GM12878 (cell line): ENCODE data around the gene GOLGA6L7. TPM values are rescaled to one million over a fixed set of nuclear protein-coding genes. Genes with fewer than 3 reads are reported as not detected.

Experiments
- ATAC-seq: fragments of 200-7000 bp; cut with Tn5 transposase; 3 replicates; pipeline ENCODE4 v1.9.1; 2020; ENCODE audit warnings: mild to moderate bottlenecking, moderate library complexity
- BruUV-seq: library from RNA; stranded (reverse); fragments of 400-500 nt; replicated peaks from 2 replicates; lab custom pipeline; 2021; lab: Mats Ljungman, UMichigan
- CTCF ChIA-PET: fragments of 300-600 bp; sonication (Branson Sonifier 250); formaldehyde crosslinking; extraction: SDS; loops from one replicate; lab custom pipeline; 2021; ENCODE audit warnings: inconsistent platforms; lab: Yijun Ruan, JAX
- POLR2A ChIA-PET: fragments of 350-600 bp; formaldehyde crosslinking; extraction: SDS; loops from one replicate; lab custom pipeline; 2021; ENCODE audit warnings: inconsistent platforms; lab: Charles Lee
- RAD21 ChIA-PET: fragments of 300-600 bp; sonication (Branson Sonifier 250); formaldehyde crosslinking; loops from one replicate; lab custom pipeline; 2023; ENCODE audit warnings: antibody characterized with exemption; ENCODE audit not compliant: unreplicated experiment; lab: Charles Lee
- SMC1A ChIA-PET: fragments of 300-600 bp; sonication (Branson Sonifier 250); formaldehyde crosslinking; loops from one replicate; lab custom pipeline; 2023; ENCODE audit not compliant: unreplicated experiment, uncharacterized antibody; lab: Charles Lee
- DNase-seq: peaks from one replicate; pipeline ENCODE4 v3.0.0-alpha.2; 2011; ENCODE audit warnings: low read depth, low spot score
- FAIRE-seq: peaks from 3 replicates; lab custom pipeline; 2011; peaks lifted over from hg19 to GRCh38; lab: Jason Lieb, UNC
- H2AFZ ChIP-seq: 2 replicates; pipeline ENCODE4 v1.6.0; 2011; ENCODE audit warnings: low read depth, low read length, control low read depth; ENCODE audit not compliant: control insufficient read depth
- H3K27ac ChIP-seq: 2 replicates; pipeline ENCODE4 v1.5.1; 2011; ENCODE audit warnings: control low read depth; ENCODE audit not compliant: control insufficient read depth, insufficient read depth
- H3K27me3 ChIP-seq, 2 experiments: replicated peaks in 1 of 2; 2 replicates each; pipeline versions ENCODE4 v1.6.0 to v1.6.1; 2011; ENCODE audit warnings: low read length in 1 of 2; ENCODE audit not compliant: control insufficient read depth in 2 of 2, insufficient read depth in 2 of 2
- H3K36me3 ChIP-seq, 2 experiments: 2 replicates each; pipeline ENCODE4 v1.5.1; 2011; ENCODE audit warnings: low read length in 1 of 2; ENCODE audit not compliant: control insufficient read depth in 2 of 2, insufficient read depth in 2 of 2
- H3K4me1 ChIP-seq: 2 replicates; pipeline ENCODE4 v1.6.1; 2011; ENCODE audit warnings: mild to moderate bottlenecking, low read length, moderate library complexity, mixed read lengths; ENCODE audit not compliant: control insufficient read depth, insufficient read depth
- H3K4me2 ChIP-seq: 2 replicates; pipeline ENCODE4 v1.6.0; 2011; ENCODE audit warnings: control low read depth; ENCODE audit not compliant: control insufficient read depth, insufficient read depth
- H3K4me3 ChIP-seq: fragments of 200-600 bp; sonication (generic); 2 replicates; pipeline ENCODE4 v1.5.1; 2016
- H3K79me2 ChIP-seq: 2 replicates; pipeline ENCODE4 v1.6.0; 2011; ENCODE audit warnings: low read length; ENCODE audit not compliant: control insufficient read depth, insufficient read depth
- H3K9ac ChIP-seq: 2 replicates; pipeline ENCODE4 v1.8.0; 2011; ENCODE audit warnings: low read length, control low read depth, mixed read lengths; ENCODE audit not compliant: control insufficient read depth, insufficient read depth
- H3K9me3 ChIP-seq: replicated peaks from 3 replicates; pipeline ENCODE4 v1.5.1; 2011; ENCODE audit warnings: mild to moderate bottlenecking, low read length; ENCODE audit not compliant: control insufficient read depth, insufficient read depth
- H4K20me1 ChIP-seq: 2 replicates; pipeline ENCODE4 v1.6.0; 2011; ENCODE audit not compliant: control insufficient read depth, insufficient read depth
- BACH1 ChIP-seq: fragments of 450-650 bp; IDR thresholded peaks from 2 replicates; pipeline ENCODE4 v1.6.1; 2017; ENCODE audit warnings: mild to moderate bottlenecking, borderline replicate concordance
- BMI1 ChIP-seq: fragments of 450-650 bp; IDR thresholded peaks from 2 replicates; pipeline ENCODE4 v1.6.1; 2016; ENCODE audit warnings: mild to moderate bottlenecking, moderate library complexity, borderline replicate concordance
- CHD1 ChIP-seq: IDR thresholded peaks from 2 replicates; pipeline ENCODE4 v1.6.1; 2012; ENCODE audit warnings: low read depth, low read length, improper control_type of control experiment
- CTCF ChIP-seq, 3 experiments: IDR thresholded peaks in 2 of 3; conservative IDR thresholded peaks in 1 of 3; 2 replicates each; pipeline ENCODE4 v1.5.1; 2011; ENCODE audit warnings: low read depth in 3 of 3, low read length in 3 of 3, mild to moderate bottlenecking in 3 of 3, control low read depth in 2 of 3, moderate library complexity in 2 of 3, inconsistent platforms in 1 of 3, mixed read lengths in 1 of 3; ENCODE audit not compliant: control insufficient read depth in 2 of 3, insufficient read depth in 1 of 3; ENCODE audit errors: extremely low read depth in 1 of 3
- E4F1 ChIP-seq: fragments of 450-650 bp; IDR thresholded peaks from 2 replicates; pipeline ENCODE4 v1.6.1; 2018; ENCODE audit warnings: borderline replicate concordance, mild to moderate bottlenecking; ENCODE audit not compliant: partially characterized antibody
- EZH2 ChIP-seq: IDR thresholded peaks from 2 replicates; pipeline ENCODE4 v1.6.1; 2012; ENCODE audit warnings: low read depth, mild to moderate bottlenecking, control low read depth, inconsistent platforms, low read length, borderline replicate concordance; ENCODE audit not compliant: control insufficient read depth
- GABPA ChIP-seq: IDR thresholded peaks from 2 replicates; pipeline ENCODE4 v1.6.1; 2014; ENCODE audit warnings: antibody characterized with exemption, low read depth, mild to moderate bottlenecking, inconsistent platforms
- HCFC1 ChIP-seq: fragments of 150-350 bp; IDR thresholded peaks from 2 replicates; pipeline ENCODE4 v1.6.1; 2014; ENCODE audit warnings: low read length
- JUNB ChIP-seq: IDR thresholded peaks from 2 replicates; pipeline ENCODE4 v1.6.1; 2016; ENCODE audit warnings: antibody characterized with exemption, mild to moderate bottlenecking
- MLLT1 ChIP-seq: fragments of 450-650 bp; IDR thresholded peaks from 2 replicates; pipeline ENCODE4 v1.6.1; 2016; ENCODE audit warnings: mild to moderate bottlenecking
- PAX5 ChIP-seq: IDR thresholded peaks from 2 replicates; pipeline ENCODE4 v1.6.1; 2011; ENCODE audit warnings: low read depth, low read length, borderline replicate concordance
- PAX8 ChIP-seq: fragments of 450-650 bp; IDR thresholded peaks from 2 replicates; pipeline ENCODE4 v1.6.1; 2017; ENCODE audit warnings: mild to moderate bottlenecking, moderate library complexity
- RCOR1 ChIP-seq: conservative IDR thresholded peaks from 2 replicates; pipeline ENCODE4 v1.6.1; 2012; ENCODE audit warnings: low read depth, low read length, improper control_type of control experiment
- SMAD5 ChIP-seq: IDR thresholded peaks from 2 replicates; pipeline ENCODE4 v1.6.1; 2016; ENCODE audit warnings: antibody characterized with exemption, low read depth
- SMC3 ChIP-seq: IDR thresholded peaks from 2 replicates; pipeline ENCODE4 v1.6.1; 2011; ENCODE audit warnings: low read length, improper control_type of control experiment, borderline replicate concordance
- SP1 ChIP-seq: IDR thresholded peaks from one replicate; pipeline ENCODE4 v1.6.1; 2011; ENCODE audit warnings: low read depth, low read length
- SUPT20H ChIP-seq: IDR thresholded peaks from 2 replicates; pipeline ENCODE4 v1.6.1; 2011; ENCODE audit warnings: low read depth, mild to moderate bottlenecking, low read length, moderate library complexity, borderline replicate concordance; ENCODE audit not compliant: control insufficient read depth
- TCF7 ChIP-seq: IDR thresholded peaks from 2 replicates; pipeline ENCODE4 v1.6.1; 2014; ENCODE audit warnings: antibody characterized with exemption, borderline replicate concordance
- WRNIP1 ChIP-seq: IDR thresholded peaks from 2 replicates; pipeline ENCODE4 v1.6.1; 2011; ENCODE audit warnings: low read depth, low read length, improper control_type of control experiment, borderline replicate concordance
- ZNF207 ChIP-seq: fragments of 450-650 bp; IDR thresholded peaks from 2 replicates; pipeline ENCODE4 v1.6.1; 2014; ENCODE audit warnings: antibody characterized with exemption, mild to moderate bottlenecking, borderline replicate concordance
- WGBS: methylation state at CpG from one replicate; pipeline ENCODE4 v1.1.6; 2016; ENCODE audit warnings: low lambda C conversion rate; ENCODE audit not compliant: insufficient replicate concordance, insufficient coverage; ENCODE audit errors: missing lambda C conversion rate; 5-methylcytosine and 5-hydroxymethylcytosine counted together
- in situ Hi-C: fragments of 300-500 bp; cut with MboI; formaldehyde crosslinking; loops from 9 replicates; pipeline ENCODE4 v1.14.3; 2018; ENCODE audit warnings: mixed read lengths
- intact Hi-C: fragments of 100-400 bp; cut with micrococcal nuclease; formaldehyde crosslinking; loops from one replicate; pipeline ENCODE4 v1.14.2; 2022; ENCODE audit not compliant: unreplicated experiment
- polyA plus RNA-seq, 11 experiments: library from polyadenylated mRNA; depleted of rRNA in 4 of 11; unstranded in 6 of 11; stranded (reverse) in 5 of 11; fragments of >200 nt; fragmentation: Nextera tagmentation in 4 of 11; fragmentation: Illumina TruSeq in 1 of 11; extraction: Ambion mirVana in 4 of 11; extraction: Trizol in 1 of 11; gene quantifications; 1 replicate in 1 of 11; 2 replicates in 10 of 11; pipeline versions ENCODE4 v1.2.1 to v1.2.3, GENCODE V29; 2011 to 2016; ENCODE audit warnings: inconsistent platforms in 2 of 11, missing spikeins in 2 of 11, low read depth in 1 of 11
- total RNA-seq, 4 experiments: library from RNA; depleted of rRNA in 3 of 4; stranded (reverse); fragments of >200 nt in 3 of 4; fragmentation: Illumina TruSeq in 1 of 4; extraction: Trizol in 1 of 4; gene quantifications; 2 replicates each; pipeline versions ENCODE4 v1.2.1 to v1.2.3, GENCODE V29; 2013 to 2021

GOLGA6L7 gene
- total and polyA plus RNA-seq, 10 of the 15 experiments (the other 5 are each of a cell fraction or from before 2014, with no cell fraction given), result not detected

GRCh38 chr15:28892789-28893610, 44.6 kb upstream of the GOLGA6L7 start:
- DNase-seq (no peak), ATAC-seq (no peak), FAIRE-seq (no peak)
- SMC1A ChIA-PET, result no interaction called here
- Histone ChIP-seq H3K27ac (no peak overlapping the region), H3K4me3 (no peak overlapping the region), H3K4me1 (no peaks in the 10 kb centered on the region), H3K9me3 (no peaks in the 10 kb centered on the region), H4K20me1 (no peaks in the 10 kb centered on the region), H3K36me3 (no peaks in the 10 kb centered on the region), H2AFZ (no peak overlapping the region), H3K79me2 (no peaks in the 10 kb centered on the region), H3K9ac (no peak overlapping the region), H3K27me3 (no peaks in the 10 kb centered on the region; a peak in 1 of 4 replicates), H3K4me2 (no peak overlapping the region)
- WGBS, result 31% methylated on average over 12 of the region's 12 CpGs
- POLR2A ChIA-PET, result no interaction called here
- CTCF ChIA-PET, result no interaction called here
- no peak for TF ChIP-seq BACH1
- no peak for TF ChIP-seq GABPA
- no peak for TF ChIP-seq RCOR1
- no peak for TF ChIP-seq EZH2
- no peak for TF ChIP-seq PAX5
- no peak for TF ChIP-seq PAX8
- TF ChIP-seq MLLT1, result no peak
- no peak for TF ChIP-seq WRNIP1
- TF ChIP-seq SMC3, result no peak
- TF ChIP-seq BMI1, result no peak
- no peak for TF ChIP-seq JUNB
- TF ChIP-seq CTCF (IDR thresholded peaks at IDR 0.05 in 2 of 3, conservative IDR thresholded peaks at IDR 0.05 in 1 of 3; ENCODE audit: control insufficient read depth in 2 of 3, extremely low read depth in 1 of 3, insufficient read depth in 1 of 3, low read depth in 3 of 3, low read length in 3 of 3), result no peak
- no peak for TF ChIP-seq CHD1
- TF ChIP-seq ZNF207, result no peak
- no peak for TF ChIP-seq HCFC1
- TF ChIP-seq TCF7, result no peak
- no peak for TF ChIP-seq SMAD5
- TF ChIP-seq SUPT20H, result no peak
- TF ChIP-seq E4F1, result no peak
- no peak for TF ChIP-seq SP1
- no TSS peak for BruUV-seq
- in situ Hi-C loops (no loop called here), intact Hi-C loops (no loop called here)
- RAD21 ChIA-PET, result no interaction called here
